CD4-positive, alpha-beta T cell (primary cell): Measurements from ENCODE around the gene ATP6V0A4. TPM values are rescaled to one million over a fixed set of nuclear protein-coding genes. Genes with fewer than 3 reads are reported as not detected.

ENCODE experiments used
- ATAC-seq: fragments of 200-7000 bp; cut with Tn5 transposase; one replicate; pipeline ENCODE4 v1.10.0; 2022; ENCODE audit warnings: mild to moderate bottlenecking; ENCODE audit not compliant: poor library complexity
- CTCF ChIA-PET: fragments of 350-600 bp; sonication (Branson Sonifier 250); formaldehyde crosslinking; loops from one replicate; lab custom pipeline; 2021; ENCODE audit warnings: antibody characterized with exemption, inconsistent platforms; lab: Charles Lee
- POLR2A ChIA-PET: fragments of 350-600 bp; sonication (Branson Sonifier 250); formaldehyde crosslinking; loops from one replicate; lab custom pipeline; 2021; ENCODE audit warnings: antibody characterized with exemption, inconsistent platforms; lab: Charles Lee
- DNase-seq, 14 experiments: peaks; one replicate each; pipeline ENCODE4 v3.0.0-alpha.2; 2013 to 2020; ENCODE audit warnings: mixed read lengths in 2 of 14
- H3K27ac ChIP-seq, 2 donors: one replicate each; pipeline versions ENCODE4 v1.5.1 to v1.7.0; 2013; ENCODE audit warnings: low read length in 2 of 2, low read depth in 1 of 2, mild to moderate bottlenecking in 1 of 2
- H3K27me3 ChIP-seq, 2 experiments: 1 replicate in 1 of 2; 2 replicates in 1 of 2; pipeline versions ENCODE4 v1.6.1 to v1.7.0; 2013; ENCODE audit warnings: low read length in 2 of 2, control low read depth in 1 of 2, mild to moderate bottlenecking in 1 of 2, moderate library complexity in 1 of 2; ENCODE audit not compliant: insufficient read depth in 2 of 2, control insufficient read depth in 1 of 2
- H3K36me3 ChIP-seq: one replicate; pipeline ENCODE4 v1.6.1; 2013; ENCODE audit warnings: low read length, control low read depth; ENCODE audit not compliant: insufficient read depth
- H3K4me1 ChIP-seq: one replicate; pipeline ENCODE4 v1.6.1; 2013; ENCODE audit warnings: low read length, control low read depth; ENCODE audit not compliant: insufficient read depth
- H3K4me3 ChIP-seq: one replicate; pipeline ENCODE4 v1.5.1; 2013; ENCODE audit warnings: mild to moderate bottlenecking, low read length, moderate library complexity
- H3K9me3 ChIP-seq, 2 experiments: 1 replicate in 1 of 2; 2 replicates in 1 of 2; pipeline versions ENCODE4 v1.6.1 to v1.7.0; 2013; ENCODE audit warnings: low read length in 2 of 2, mild to moderate bottlenecking in 2 of 2, control low read depth in 1 of 2, moderate library complexity in 1 of 2; ENCODE audit not compliant: control insufficient read depth in 1 of 2, insufficient read depth in 1 of 2
- H3K27ac Mint-ChIP-seq: one replicate; pipeline ENCODE4 v1.8.0; 2020; ENCODE audit warnings: mixed read lengths
- H3K27me3 Mint-ChIP-seq: one replicate; pipeline ENCODE4 v1.8.0; 2021; ENCODE audit warnings: mixed read lengths
- H3K36me3 Mint-ChIP-seq: one replicate; pipeline ENCODE4 v1.8.0; 2021; ENCODE audit warnings: low read depth, mixed read lengths
- H3K4me1 Mint-ChIP-seq: one replicate; pipeline ENCODE4 v1.8.0; 2021; ENCODE audit warnings: low read depth, mixed read lengths
- H3K4me3 Mint-ChIP-seq: one replicate; pipeline ENCODE4 v1.8.0; 2020; ENCODE audit warnings: mild to moderate bottlenecking, mixed read lengths
- H3K9me3 Mint-ChIP-seq: one replicate; pipeline ENCODE4 v1.8.0; 2020; ENCODE audit warnings: mixed read lengths
- intact Hi-C, 2 experiments: fragments of 100-400 bp; cut with DNase I in 1 of 2; cut with micrococcal nuclease in 1 of 2; formaldehyde crosslinking; loops; one replicate each; pipeline versions ENCODE4 v1.15.1 to v1.9.0; 2023 to 2025; cut with DNase I, micrococcal nuclease
- total RNA-seq, 174 experiments: library from RNA in 2 of 174; stranded (reverse) in 2 of 174; gene quantifications; one replicate each; pipeline ENCODE4 v1.2.3 and lab custom pipeline; 2021 to 2026
- TF ChIP-seq, protein P1 (sequence below): fragments of 200-600 bp; IDR thresholded peaks from one replicate; pipeline ENCODE4 v1.8.0; 2022; ENCODE audit warnings: antibody characterized with exemption, mild to moderate bottlenecking

The ATP6V0A4 gene
- total RNA-seq, 2 experiments from 2014 or later: not detected

DNA sequence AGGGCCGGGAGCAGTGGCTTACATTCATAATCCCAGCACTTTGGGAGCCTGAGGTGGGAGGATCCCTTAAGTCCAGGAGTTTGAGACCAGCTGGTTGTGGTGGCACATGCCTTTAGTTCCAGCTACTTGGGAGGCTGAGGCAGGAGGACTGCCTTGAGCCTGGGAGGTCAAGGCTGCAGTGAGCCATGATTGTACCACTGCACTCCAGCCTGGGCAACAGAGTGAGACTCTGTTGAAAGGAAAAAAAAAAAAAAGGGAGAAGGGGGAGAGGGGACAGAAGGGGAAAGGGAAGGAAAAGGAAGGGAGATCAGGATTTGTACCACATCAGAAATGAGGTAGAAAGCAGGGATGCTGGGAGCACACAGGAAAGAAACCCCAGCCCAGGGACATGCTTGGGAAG is 58.1 kb downstream of the ATP6V0A4 start:
- CTCF ChIA-PET: no interaction called here
- Histone ChIP-seq H3K9me3 (no peaks in the 10 kb centered on the region), H3K27ac (no peak overlapping the region), H3K36me3 (no peaks in the 10 kb centered on the region), H3K27me3 (no peaks in the 10 kb centered on the region), H3K4me1 (no peaks in the 10 kb centered on the region), H3K4me3 (no peak overlapping the region)
- Mint-ChIP-seq H3K9me3 (no peaks in the 10 kb centered on the region), H3K4me3 (no peak overlapping the region), H3K27ac (no peak overlapping the region), H3K27me3 (no peaks in the 10 kb centered on the region), H3K4me1 (peaks cover 6% of the 10 kb centered on the region), H3K36me3 (no peaks in the 10 kb centered on the region)
- intact Hi-C loops: loop anchor here (2.0 to 5.0 kb wide), 6 partner anchors 279 to 837 kb away; partner anchors contain the start of genes CREB3L2 (in 1 of the 2) and TRIM24 (in 1 of the 2)
- POLR2A ChIA-PET: no interaction called here
- TF ChIP-seq, protein P1, sequence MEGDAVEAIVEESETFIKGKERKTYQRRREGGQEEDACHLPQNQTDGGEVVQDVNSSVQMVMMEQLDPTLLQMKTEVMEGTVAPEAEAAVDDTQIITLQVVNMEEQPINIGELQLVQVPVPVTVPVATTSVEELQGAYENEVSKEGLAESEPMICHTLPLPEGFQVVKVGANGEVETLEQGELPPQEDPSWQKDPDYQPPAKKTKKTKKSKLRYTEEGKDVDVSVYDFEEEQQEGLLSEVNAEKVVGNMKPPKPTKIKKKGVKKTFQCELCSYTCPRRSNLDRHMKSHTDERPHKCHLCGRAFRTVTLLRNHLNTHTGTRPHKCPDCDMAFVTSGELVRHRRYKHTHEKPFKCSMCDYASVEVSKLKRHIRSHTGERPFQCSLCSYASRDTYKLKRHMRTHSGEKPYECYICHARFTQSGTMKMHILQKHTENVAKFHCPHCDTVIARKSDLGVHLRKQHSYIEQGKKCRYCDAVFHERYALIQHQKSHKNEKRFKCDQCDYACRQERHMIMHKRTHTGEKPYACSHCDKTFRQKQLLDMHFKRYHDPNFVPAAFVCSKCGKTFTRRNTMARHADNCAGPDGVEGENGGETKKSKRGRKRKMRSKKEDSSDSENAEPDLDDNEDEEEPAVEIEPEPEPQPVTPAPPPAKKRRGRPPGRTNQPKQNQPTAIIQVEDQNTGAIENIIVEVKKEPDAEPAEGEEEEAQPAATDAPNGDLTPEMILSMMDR: no peak
- no peak for ATAC-seq
- DNase-seq: no peak

DNA sequence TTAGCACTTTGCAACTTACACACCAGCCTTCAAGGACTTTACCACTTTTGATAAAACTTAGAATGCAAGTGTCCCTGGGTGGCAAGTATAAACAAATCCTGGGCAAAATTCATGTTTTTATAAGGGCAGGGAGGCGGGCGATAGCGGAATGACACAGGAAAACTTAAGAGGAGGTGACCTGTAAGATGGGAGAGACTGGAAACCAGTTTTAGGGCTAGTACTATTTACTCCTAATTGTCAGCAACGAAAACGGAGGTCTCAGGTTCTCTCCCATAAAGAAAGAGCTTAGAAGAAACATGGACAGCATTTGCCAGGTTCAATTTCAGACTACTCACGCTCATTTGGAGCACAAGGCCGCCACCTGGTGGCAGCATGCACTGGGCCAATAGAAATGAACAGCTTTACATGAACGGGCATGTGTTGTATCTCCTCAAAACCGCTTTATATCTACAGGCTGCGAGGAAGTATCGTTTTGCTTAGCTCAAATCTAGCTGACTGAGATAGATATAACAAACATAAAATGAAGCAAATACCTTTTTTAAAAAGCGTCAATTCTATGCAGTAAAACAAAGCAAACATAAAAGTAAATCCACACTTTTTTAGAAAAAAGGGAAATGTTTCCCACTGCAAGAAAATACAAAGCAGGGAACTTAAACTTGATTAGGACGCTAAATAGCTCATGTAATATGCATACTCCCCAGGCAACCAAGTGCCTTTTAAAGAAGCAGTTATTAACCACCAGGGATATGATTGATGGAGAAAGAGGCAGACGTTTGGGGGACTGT is 59.3 kb downstream of the ATP6V0A4 start:
- Mint-ChIP-seq H3K36me3 (no peaks in the 10 kb centered on the region), H3K4me3 (no peak overlapping the region), H3K27me3 (no peaks in the 10 kb centered on the region), H3K9me3 (no peaks in the 10 kb centered on the region), H3K4me1 (peaks cover 5% of the 10 kb centered on the region), H3K27ac (no peak overlapping the region)
- no peak overlapping the region for H3K4me3 ChIP-seq
- no peaks in the 10 kb centered on the region for H3K9me3 ChIP-seq
- TF ChIP-seq, protein P1: peak; percentile 93
- no peaks in the 10 kb centered on the region for H3K4me1 ChIP-seq
- H3K27me3 ChIP-seq: no peaks in the 10 kb centered on the region
- CTCF ChIA-PET: interaction anchor here (0.6 to 1.9 kb wide), 24 partner anchors 9 to 585 kb away, joined by 3 to 29 read pairs (median 4); partner anchors contain the start of gene TRIM24
- POLR2A ChIA-PET: interaction anchor here (0.7 to 1.3 kb wide), 4 partner anchors 9 to 577 kb away, joined by 3 to 11 read pairs (median 8); no protein-coding TSS in a partner anchor
- H3K36me3 ChIP-seq: no peaks in the 10 kb centered on the region
- ATAC-seq: peak; percentile 97
- H3K27ac ChIP-seq: no peak overlapping the region
- DNase-seq: peak; percentile 74 to 95 (median 84)
- intact Hi-C loops: loop anchor here (1.0 to 5.0 kb wide), 9 partner anchors 128 to 836 kb away; partner anchors contain the start of gene CREB3L2 (in 1 of the 2)

DNA sequence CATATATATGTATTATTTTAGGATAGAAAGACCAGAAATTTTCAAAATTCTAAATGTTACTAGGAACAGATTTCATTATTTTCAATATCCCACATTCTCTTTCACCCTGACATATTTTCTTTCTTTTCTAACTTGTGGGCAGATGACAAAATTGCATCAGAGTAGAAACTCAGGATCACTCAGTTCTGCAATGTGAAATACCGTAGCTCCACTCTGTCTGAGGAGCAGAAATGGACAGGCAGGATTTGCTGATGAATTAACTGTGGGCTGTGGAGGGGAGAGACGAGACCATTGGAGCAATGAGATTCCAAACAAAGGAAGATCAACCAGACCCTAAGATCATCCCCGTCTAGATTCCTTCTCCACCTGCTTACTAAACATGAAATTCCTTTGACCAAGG is 59.9 kb downstream of the ATP6V0A4 start:
- no peaks in the 10 kb centered on the region for H3K36me3 ChIP-seq
- H3K27me3 ChIP-seq: no peaks in the 10 kb centered on the region
- Mint-ChIP-seq H3K27me3 (no peaks in the 10 kb centered on the region), H3K36me3 (no peaks in the 10 kb centered on the region), H3K27ac (no peak overlapping the region), H3K4me1 (peaks cover 8% of the 10 kb centered on the region), H3K9me3 (no peaks in the 10 kb centered on the region), H3K4me3 (no peak overlapping the region)
- TF ChIP-seq, protein P1: no peak
- intact Hi-C loops: loop anchor here (1.0 to 5.0 kb wide), 9 partner anchors 128 to 835 kb away; partner anchors contain the start of gene CREB3L2 (in 1 of the 2)
- DNase-seq: no peak
- no peak overlapping the region for H3K4me3 ChIP-seq
- H3K27ac ChIP-seq: no peak overlapping the region
- no peaks in the 10 kb centered on the region for H3K4me1 ChIP-seq
- H3K9me3 ChIP-seq: no peaks in the 10 kb centered on the region
- ATAC-seq: no peak
- POLR2A ChIA-PET: interaction anchor here (1.0 to 1.3 kb wide), 3 partner anchors 14 to 577 kb away, joined by 5 to 11 read pairs (median 10); no protein-coding TSS in a partner anchor
- CTCF ChIA-PET: interaction anchor here (0.6 to 1.9 kb wide), 18 partner anchors 9 to 584 kb away, joined by 3 to 29 read pairs (median 4); partner anchors contain the start of gene TRIM24
